SKM-1 (cell line): ENCODE measurements around the gene DDHD1.
"Not testable (repeated sequence)": the region's sequence is repeated elsewhere in the genome, so short reads cannot be mapped to it uniquely, and the experiment has no call there.

Experiments used
- DNase-seq: peaks from one replicate; lab custom pipeline; 2025; ENCODE audit not compliant: unreplicated experiment; lab: John Stamatoyannopoulos, UW

DDHD1 gene

DNA sequence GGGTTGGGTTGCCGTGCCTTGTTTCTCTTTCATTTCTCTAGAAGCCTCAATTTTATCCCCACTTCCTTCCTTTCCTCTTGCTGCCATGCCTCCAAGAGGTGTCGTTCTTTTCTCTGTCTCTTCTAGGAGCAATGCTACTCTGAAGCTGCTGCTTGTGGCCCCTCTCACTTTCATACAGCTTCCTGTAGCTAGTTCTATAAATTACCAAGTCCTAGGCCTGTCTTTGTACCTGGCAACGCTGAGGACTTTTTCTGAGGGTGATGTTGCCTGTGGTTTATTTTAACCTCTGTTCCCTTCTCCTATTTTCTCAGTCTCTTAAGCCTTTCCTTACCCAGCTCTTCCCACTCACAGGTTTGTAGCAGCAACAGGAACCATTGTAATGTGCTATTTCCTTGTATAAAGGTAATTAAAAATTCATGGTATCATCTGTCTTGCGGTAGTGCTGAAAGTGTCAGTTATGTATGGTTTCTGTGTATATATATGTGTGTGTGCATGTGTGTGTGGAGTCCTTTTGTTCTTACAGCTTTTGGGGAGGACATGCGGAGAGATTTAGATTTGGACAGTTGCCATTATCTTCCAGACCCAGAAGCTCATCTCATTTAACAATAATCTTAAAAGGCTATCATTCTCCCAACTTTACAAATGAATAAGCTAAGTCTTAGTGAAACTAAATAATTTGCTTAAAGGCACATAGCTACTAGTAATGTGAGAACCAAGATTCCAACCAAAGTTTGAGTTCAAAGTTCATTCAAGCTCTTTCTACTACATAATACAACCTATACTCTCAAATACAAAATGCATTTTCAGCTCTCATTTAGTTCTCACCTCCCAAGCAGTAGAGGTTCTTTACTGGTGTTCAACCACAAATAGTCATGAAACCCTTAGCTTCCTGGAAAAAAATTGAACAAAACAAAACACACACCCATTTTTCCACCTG lies 43.8 kb downstream of the DDHD1 start:
- DNase-seq: no peak

GRCh38 chr14:53108292-53109104 lies 44.6 kb downstream of the DDHD1 start:
- DNase-seq: no peak

GRCh38 chr14:53106768-53107167 lies 46.4 kb downstream of the DDHD1 start:
- DNase-seq: no peak

DNA sequence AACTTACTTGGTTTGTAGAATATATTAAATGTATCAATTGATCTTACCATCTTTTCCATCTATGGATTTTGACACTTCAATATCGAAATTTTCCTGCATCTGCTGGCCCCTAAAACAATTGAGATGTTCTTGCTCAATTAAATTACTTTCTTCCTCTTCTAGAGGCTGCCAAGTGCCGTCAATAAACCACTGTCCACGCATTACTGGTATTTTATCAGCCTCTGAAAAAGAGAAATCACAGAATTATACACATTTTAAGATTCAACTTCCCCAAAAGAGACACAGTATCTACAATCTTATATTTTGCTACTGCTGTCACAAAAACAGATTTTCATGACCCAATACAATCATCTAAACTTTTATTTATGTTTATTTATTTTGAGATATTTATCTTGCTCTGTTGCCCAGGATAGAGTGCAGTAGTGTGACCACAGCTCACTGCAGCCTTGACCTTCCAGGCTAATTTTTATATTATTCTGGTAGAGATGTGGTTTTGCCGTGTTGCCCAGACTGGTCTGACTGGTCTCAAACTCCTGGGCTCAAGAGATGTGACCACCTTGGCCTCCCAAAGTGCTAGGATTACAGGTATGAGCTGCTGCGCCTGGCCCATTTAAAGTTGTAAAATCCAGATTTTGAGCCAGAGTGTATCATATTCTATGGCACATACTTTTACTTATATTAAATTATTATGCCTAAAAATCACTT lies 49.3 kb downstream of the DDHD1 start:
- DNase-seq: no peak

- DNase-seq: no peak
These were observed 59.9 kb downstream of the DDHD1 start for GRCh38 chr14:53093206-53093605.

DNA sequence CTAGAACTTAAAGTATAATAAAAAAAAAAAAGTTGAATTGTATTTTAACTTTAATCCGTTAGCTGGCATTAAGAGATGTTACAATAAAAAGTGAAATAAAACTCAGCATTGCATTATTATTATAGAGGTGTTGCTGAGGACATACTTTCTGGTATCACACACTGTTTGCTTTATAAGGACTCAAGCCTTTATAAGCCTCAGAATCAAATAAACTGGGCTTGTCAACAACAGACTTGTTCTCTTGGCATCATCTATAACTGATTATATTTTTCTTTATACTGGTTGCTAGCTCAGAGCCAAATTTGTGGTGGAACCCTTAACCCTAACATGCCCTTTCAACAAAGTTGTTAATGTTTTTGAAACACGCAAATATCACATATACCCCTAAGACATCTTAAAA lies 62.3 kb downstream of the DDHD1 start:
- no peak for DNase-seq

DNA sequence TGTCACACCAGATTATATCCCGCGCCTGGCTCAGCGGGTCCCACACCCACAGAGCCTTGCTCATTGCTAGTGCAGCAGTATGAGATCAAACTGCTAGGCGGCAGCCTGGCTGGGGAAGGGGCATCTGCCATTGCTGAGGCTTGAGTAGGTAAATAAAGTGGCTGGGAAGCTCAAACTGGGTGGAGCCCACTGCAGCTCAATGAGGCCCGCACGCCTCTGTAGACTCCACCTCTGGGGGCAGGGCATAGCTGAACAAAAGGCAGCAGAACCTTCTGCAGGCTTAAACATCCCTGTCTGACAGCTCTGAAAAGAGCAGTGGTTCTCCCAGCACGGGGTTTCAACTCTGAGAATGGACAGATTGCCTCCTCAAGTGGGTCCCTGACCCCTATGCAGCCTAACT lies 68.2 kb downstream of the DDHD1 start:
- not testable (repeated sequence) for DNase-seq

DNA sequence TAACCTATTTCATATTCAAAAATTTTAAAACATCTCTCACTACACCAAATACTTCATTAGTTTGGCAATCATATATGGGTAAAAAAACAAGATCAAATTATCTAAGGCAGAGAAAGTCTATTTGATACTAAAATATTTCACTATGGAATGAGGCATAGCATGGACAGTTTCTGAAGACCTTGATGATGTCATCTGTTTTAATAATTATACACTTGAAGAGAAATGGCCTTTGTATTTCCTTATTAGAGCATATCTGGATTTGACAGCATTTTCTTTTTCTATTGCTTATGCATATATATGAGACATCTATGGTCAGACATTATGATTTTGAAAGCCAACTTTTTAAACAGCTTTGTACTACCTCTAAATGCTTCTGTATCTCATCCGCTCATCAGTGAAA lies 88.6 kb downstream of the DDHD1 start:
- DNase-seq: no peak

DNA sequence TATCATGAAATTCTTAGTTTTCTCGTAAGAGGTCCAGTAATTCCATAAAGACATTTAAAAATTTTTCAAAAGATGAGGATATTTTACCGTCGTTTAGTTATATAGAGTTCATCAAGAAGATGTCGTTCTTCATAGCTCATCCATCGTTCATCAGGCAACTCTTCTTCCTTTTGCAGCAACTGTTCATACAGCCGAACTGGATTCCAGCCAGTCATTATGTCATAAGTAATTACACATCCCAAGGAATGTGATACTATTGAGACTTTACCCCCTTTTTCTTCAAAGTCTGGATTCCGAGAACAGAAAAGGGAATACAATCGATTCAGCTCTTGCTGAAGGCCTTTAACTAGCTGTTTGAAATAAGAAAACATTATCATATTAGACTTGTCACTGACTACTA lies 90.3 kb downstream of the DDHD1 start:
- DNase-seq: no peak

DNA sequence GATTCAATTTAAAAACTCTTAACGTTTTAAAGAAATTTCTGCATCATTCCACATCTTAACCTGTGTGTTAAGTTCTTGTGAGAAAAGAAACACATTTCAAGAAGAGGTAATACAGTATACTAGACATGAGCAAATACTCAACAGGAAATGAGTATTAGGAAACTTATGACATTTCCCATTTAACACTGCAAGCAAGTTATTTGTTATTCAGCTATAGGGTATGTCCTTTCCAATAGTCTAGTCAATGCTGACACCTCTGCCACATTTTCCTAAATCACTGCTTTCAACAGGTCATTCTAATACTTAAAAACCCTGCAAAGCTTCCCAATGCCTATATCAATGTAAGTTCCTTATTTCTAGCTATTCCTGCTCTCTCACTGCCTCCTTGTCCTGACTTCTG lies 93.1 kb downstream of the DDHD1 start:
- no peak for DNase-seq

GRCh38 chr14:53055003-53055402 lies 98.1 kb downstream of the DDHD1 start:
- no peak for DNase-seq

- DNase-seq: no peak
These were observed 98.7 kb downstream of the DDHD1 start for GRCh38 chr14:53054457-53054856.

DNA sequence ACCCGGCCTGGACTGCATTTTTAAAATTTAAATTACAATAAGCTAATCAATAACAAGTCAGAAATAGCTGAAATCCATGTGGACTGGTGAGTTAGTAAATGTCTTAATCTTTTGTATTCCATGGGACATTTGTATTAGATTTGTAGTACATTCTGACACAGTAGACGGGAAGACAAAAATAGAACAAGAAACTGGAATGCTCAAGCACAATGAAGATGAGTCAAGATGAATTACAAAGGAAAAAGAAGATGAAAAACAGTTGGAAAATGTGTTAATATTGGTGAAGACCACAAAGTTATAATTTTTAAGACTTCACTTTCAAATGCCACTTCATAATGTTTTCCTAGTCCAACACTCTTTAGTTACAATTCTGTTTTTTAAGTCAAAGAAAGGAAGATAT lies 104.5 kb downstream of the DDHD1 start:
- DNase-seq: no peak

DNA sequence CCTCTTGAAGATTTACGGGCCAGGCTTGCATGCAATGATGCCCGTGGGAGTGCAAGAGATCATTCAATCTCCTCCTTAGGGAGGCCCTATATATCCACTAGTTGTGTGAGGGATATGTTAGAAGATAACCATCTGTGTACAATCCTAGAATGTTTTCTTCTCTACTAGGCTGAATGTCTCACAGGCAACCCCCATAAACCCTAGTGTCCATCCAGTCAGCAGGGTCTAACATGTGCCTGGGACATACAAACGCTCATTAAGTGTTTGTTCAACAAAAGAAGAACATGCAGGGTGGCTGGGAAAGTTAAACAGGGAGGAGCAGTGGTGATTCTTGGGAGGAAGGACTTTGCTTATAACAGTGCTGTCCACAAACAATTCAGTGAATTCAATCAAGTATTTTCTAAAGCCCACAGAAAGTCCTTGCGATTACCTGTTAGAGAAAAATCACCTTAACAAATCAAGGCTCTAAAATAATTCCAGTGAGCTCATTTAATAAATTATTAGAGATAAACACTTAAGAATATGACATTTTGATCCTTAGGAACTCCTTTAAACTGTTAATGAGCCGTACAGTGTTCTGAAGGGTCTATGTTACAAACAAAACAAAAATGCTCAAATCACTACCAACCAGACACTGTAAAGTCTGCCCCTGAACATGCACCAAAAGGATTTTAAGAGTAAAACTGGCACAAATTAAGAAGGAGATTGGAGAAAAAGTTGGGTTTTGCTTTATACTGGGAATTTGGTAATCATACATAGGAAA lies 105.6 kb downstream of the DDHD1 start:
- no peak for DNase-seq

DNA sequence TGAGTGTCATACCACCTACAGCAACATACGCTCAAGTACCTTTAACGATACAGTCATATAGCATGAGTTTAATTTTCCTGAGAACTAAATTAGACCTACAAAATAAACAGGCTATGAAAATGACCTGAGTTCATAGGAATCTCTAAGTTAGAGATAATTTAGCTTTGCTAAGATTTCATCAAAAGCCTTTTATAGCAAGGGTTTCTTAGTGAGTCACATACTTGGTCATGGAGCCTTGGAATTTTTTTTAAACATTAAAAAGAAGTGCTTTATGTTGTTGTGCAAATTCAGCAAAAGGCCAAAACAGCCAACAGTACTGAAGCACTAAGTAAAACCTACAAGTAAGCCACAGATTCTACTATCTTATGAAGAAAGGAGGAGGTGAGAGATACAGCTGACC lies 108.6 kb downstream of the DDHD1 start:
- DNase-seq: no peak

- no peak for DNase-seq
These were observed 110.0 kb downstream of the DDHD1 start for GRCh38 chr14:53043027-53043581.

- DNase-seq: no peak
These were observed 110.6 kb downstream of the DDHD1 start for GRCh38 chr14:53042480-53042879.

GRCh38 chr14:53041067-53041466 lies 112.1 kb downstream of the DDHD1 start:
- DNase-seq: no peak

GRCh38 chr14:53038629-53039028 lies 114.5 kb downstream of the DDHD1 start:
- DNase-seq: no peak

- DNase-seq: no peak
These were observed 116.1 kb downstream of the DDHD1 start for GRCh38 chr14:53037016-53037415.
